ENCODE data around the gene CD86.

CD86 gene

GRCh38 chr3:122103821-122104514 is 48.8 kb downstream of the CD86 start:
- peaks cover 74% of the 10 kb centered on the region for H3K4me1 ChIP-seq
- H3K4me3 ChIP-seq (ENCODE audit: low read depth, low read length): no peak overlapping the region
- H3K4me2 ChIP-seq (ENCODE audit: low read length): no peak overlapping the region
- H3K36me3 ChIP-seq (ENCODE audit: control insufficient read depth, insufficient read depth, low read length): no peaks in the 10 kb centered on the region
- no peaks in the 10 kb centered on the region for H3K27me3 ChIP-seq (ENCODE audit: control insufficient read depth, insufficient read depth, low read length)
- H3K27ac ChIP-seq: peak overlapping the region; percentile 96
- H3K79me2 ChIP-seq: peaks cover 4% of the 10 kb centered on the region
- TF ChIP-seq, protein P1, sequence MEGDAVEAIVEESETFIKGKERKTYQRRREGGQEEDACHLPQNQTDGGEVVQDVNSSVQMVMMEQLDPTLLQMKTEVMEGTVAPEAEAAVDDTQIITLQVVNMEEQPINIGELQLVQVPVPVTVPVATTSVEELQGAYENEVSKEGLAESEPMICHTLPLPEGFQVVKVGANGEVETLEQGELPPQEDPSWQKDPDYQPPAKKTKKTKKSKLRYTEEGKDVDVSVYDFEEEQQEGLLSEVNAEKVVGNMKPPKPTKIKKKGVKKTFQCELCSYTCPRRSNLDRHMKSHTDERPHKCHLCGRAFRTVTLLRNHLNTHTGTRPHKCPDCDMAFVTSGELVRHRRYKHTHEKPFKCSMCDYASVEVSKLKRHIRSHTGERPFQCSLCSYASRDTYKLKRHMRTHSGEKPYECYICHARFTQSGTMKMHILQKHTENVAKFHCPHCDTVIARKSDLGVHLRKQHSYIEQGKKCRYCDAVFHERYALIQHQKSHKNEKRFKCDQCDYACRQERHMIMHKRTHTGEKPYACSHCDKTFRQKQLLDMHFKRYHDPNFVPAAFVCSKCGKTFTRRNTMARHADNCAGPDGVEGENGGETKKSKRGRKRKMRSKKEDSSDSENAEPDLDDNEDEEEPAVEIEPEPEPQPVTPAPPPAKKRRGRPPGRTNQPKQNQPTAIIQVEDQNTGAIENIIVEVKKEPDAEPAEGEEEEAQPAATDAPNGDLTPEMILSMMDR (IDR thresholded peaks at IDR 0.05): no peak
- peak overlapping the region; percentile 26 for H2AFZ ChIP-seq
- no peaks in the 10 kb centered on the region for H3K9me3 ChIP-seq (ENCODE audit: control insufficient read depth, low read length)
- no peak overlapping the region for H3K9ac ChIP-seq

DNA sequence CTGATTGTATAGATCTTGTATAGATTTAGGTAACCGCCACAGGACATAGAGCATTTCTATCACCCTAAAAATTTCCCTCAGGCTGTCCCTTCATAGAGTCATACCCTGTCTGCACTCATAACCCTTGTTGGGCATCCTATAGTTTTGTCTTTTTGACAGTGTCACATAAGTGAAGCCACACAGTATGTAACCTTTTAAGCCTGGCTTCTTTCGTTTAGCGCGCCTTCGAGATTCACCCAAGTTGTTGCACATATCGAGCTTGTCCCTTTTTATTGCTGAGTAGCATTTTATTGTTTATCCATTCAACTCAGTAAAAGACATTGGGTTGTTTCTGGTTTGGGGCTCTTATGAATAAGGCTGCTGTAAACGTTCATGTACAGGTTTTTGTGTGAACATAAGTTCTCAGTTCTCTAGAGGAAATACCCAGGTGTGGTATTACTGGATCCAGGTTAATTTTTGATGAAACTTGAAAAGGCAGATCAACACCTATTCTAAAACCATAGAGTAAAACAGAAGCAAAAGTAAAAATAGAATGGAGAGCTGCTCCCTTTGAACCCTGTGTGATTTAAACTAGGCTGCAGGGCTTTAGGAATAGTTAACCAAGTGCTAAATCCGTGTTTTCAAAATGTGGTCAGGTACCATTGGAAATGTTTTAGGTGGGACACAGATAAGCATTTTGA is 49.5 kb downstream of the CD86 start:
- no peaks in the 10 kb centered on the region for H3K27me3 ChIP-seq (ENCODE audit: control insufficient read depth, insufficient read depth, low read length)
- H3K79me2 ChIP-seq: peaks cover 4% of the 10 kb centered on the region
- no peak overlapping the region for H2AFZ ChIP-seq
- no peak overlapping the region for H3K4me2 ChIP-seq (ENCODE audit: low read length)
- H3K9ac ChIP-seq: no peak overlapping the region
- peaks cover 79% of the 10 kb centered on the region for H3K4me1 ChIP-seq
- no peaks in the 10 kb centered on the region for H3K36me3 ChIP-seq (ENCODE audit: control insufficient read depth, insufficient read depth, low read length)
- H3K9me3 ChIP-seq (ENCODE audit: control insufficient read depth, low read length): no peaks in the 10 kb centered on the region
- TF ChIP-seq, protein P1 (IDR thresholded peaks at IDR 0.05): no peak
- no peak overlapping the region for H3K4me3 ChIP-seq (ENCODE audit: low read depth, low read length)
- peak overlapping the region; percentile 96 for H3K27ac ChIP-seq

DNA sequence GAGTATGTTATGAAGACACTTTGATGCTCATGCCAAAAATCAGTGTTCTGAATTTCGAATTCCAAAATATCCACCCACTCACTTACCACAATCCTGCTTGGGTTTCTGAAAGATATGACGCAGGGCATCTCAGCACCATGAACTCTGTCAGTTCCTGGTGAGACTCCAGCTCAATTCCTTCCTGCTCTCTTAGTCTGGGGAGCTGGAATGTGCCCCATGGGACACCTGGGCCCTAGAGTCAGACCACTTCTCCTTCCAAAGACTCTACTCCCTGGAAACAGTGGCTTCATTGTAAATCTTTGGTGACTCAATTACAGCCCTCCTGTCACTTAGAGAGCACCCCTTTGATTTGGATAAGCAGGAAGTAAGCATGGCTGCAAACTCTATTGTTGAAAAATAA is 50.5 kb downstream of the CD86 start:
- Histone ChIP-seq H3K4me2 (ENCODE audit: low read length) (peak overlapping the region; percentile 33), H3K4me1 (peaks cover 81% of the 10 kb centered on the region), H3K9ac (no peak overlapping the region), H3K79me2 (peaks cover 4% of the 10 kb centered on the region), H3K36me3 (ENCODE audit: control insufficient read depth, insufficient read depth, low read length) (no peaks in the 10 kb centered on the region), H3K4me3 (ENCODE audit: low read depth, low read length) (no peak overlapping the region), H3K27me3 (ENCODE audit: control insufficient read depth, insufficient read depth, low read length) (no peaks in the 10 kb centered on the region), H3K9me3 (ENCODE audit: control insufficient read depth, low read length) (no peaks in the 10 kb centered on the region), H3K27ac (peak overlapping the region; percentile 96), H2AFZ (peak overlapping the region; percentile 61)
- TF ChIP-seq, protein P1 (IDR thresholded peaks at IDR 0.05): no peak

GRCh38 chr3:122107171-122107570 is 52.0 kb downstream of the CD86 start:
- peak overlapping the region; percentile 28 for H2AFZ ChIP-seq
- peaks cover 72% of the 10 kb centered on the region for H3K4me1 ChIP-seq
- H3K4me3 ChIP-seq (ENCODE audit: low read depth, low read length): no peak overlapping the region
- no peak overlapping the region for H3K9ac ChIP-seq
- no peak overlapping the region for H3K4me2 ChIP-seq (ENCODE audit: low read length)
- H3K27ac ChIP-seq: peak overlapping the region; percentile 96
- H3K9me3 ChIP-seq (ENCODE audit: control insufficient read depth, low read length): no peaks in the 10 kb centered on the region
- H3K27me3 ChIP-seq (ENCODE audit: control insufficient read depth, insufficient read depth, low read length): no peaks in the 10 kb centered on the region
- H3K36me3 ChIP-seq (ENCODE audit: control insufficient read depth, insufficient read depth, low read length): no peaks in the 10 kb centered on the region
- H3K79me2 ChIP-seq: no peaks in the 10 kb centered on the region
- TF ChIP-seq, protein P1 (IDR thresholded peaks at IDR 0.05): no peak

All from parathyroid adenoma (tissue), 2 donors.